ENCODE results near the gene CARNS1.

DNA sequence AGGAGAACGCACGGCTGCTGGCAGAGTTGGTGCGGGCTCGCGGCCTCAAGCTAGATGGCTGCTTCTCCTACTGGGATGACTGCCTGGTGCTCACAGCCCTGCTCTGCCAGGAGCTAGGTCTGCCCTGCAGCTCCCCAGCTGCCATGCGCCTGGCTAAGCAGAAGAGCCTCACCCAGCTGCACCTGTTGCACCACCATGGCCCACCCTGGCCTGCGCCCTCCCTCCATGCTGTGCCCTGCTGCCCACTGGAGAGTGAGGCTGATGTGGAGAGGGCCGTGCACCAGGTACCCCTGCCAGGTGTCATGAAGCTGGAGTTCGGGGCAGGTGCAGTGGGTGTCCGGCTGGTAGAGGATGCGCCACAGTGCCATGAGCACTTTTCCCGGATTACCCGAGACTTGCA is 8.0 kb downstream of the CARNS1 start:
- TF ChIP-seq, protein P1, sequence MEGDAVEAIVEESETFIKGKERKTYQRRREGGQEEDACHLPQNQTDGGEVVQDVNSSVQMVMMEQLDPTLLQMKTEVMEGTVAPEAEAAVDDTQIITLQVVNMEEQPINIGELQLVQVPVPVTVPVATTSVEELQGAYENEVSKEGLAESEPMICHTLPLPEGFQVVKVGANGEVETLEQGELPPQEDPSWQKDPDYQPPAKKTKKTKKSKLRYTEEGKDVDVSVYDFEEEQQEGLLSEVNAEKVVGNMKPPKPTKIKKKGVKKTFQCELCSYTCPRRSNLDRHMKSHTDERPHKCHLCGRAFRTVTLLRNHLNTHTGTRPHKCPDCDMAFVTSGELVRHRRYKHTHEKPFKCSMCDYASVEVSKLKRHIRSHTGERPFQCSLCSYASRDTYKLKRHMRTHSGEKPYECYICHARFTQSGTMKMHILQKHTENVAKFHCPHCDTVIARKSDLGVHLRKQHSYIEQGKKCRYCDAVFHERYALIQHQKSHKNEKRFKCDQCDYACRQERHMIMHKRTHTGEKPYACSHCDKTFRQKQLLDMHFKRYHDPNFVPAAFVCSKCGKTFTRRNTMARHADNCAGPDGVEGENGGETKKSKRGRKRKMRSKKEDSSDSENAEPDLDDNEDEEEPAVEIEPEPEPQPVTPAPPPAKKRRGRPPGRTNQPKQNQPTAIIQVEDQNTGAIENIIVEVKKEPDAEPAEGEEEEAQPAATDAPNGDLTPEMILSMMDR (optimal IDR thresholded peaks at IDR 0.05 in 1 of 3, IDR thresholded peaks at IDR 0.05 in 1 of 3, conservative IDR thresholded peaks at IDR 0.05 in 1 of 3; ENCODE audit: extremely low read depth in 1 of 3, insufficient read depth in 2 of 3, low read length in 3 of 3), result no peak
- no peak for TF ChIP-seq EZH2 (IDR thresholded peaks at IDR 0.05; ENCODE audit: low read length)

Data from keratinocyte (primary cell).